Calu3 (cell line): ENCODE measurements around the gene EIF1. TPM values are rescaled to one million over a fixed set of nuclear protein-coding genes. Genes with fewer than 3 reads are reported as not detected.
A peak's percentile ranks its signal among the peaks of the same experiment; 100 is the strongest.

ENCODE experiments used
- BruUV-seq: library from RNA; stranded (reverse); fragments of 400-500 nt; replicated peaks from 2 replicates; lab custom pipeline; 2021; lab: Mats Ljungman, UMichigan
- CTCF ChIA-PET: fragments of 300-600 bp; sonication (Branson Sonifier 250); formaldehyde crosslinking; loops from one replicate; lab custom pipeline; 2022; ENCODE audit warnings: antibody characterized with exemption; lab: Charles Lee
- DNase-seq: peaks from one replicate; pipeline ENCODE4 v3.0.0; 2022
- H3K27ac Mint-ChIP-seq: one replicate; pipeline ENCODE4 v1.8.0; 2022; ENCODE audit warnings: mixed read lengths; ENCODE audit not compliant: unreplicated experiment
- H3K27me3 Mint-ChIP-seq: one replicate; pipeline ENCODE4 v1.8.0; 2022; ENCODE audit warnings: mixed read lengths; ENCODE audit not compliant: unreplicated experiment
- H3K36me3 Mint-ChIP-seq: one replicate; pipeline ENCODE4 v1.8.0; 2022; ENCODE audit warnings: mild to moderate bottlenecking, moderate library complexity, mixed read lengths; ENCODE audit not compliant: insufficient read depth, unreplicated experiment
- H3K4me1 Mint-ChIP-seq: one replicate; pipeline ENCODE4 v1.8.0; 2022; ENCODE audit warnings: mild to moderate bottlenecking, low read depth, mixed read lengths; ENCODE audit not compliant: unreplicated experiment
- H3K4me3 Mint-ChIP-seq: one replicate; pipeline ENCODE4 v1.8.0; 2022; ENCODE audit warnings: mild to moderate bottlenecking, low read depth, moderate library complexity, mixed read lengths; ENCODE audit not compliant: unreplicated experiment
- H3K9me3 Mint-ChIP-seq: one replicate; pipeline ENCODE4 v1.8.0; 2022; ENCODE audit warnings: low read depth, mixed read lengths; ENCODE audit not compliant: unreplicated experiment
- intact Hi-C: fragments of 100-400 bp; cut with micrococcal nuclease; formaldehyde crosslinking; loops from one replicate; pipeline ENCODE4 v1.10.0; 2022; ENCODE audit not compliant: unreplicated experiment
- total RNA-seq: library from RNA; stranded (reverse); gene quantifications from 2 replicates; pipeline ENCODE4 v1.2.3, GENCODE V29; 2022
- TF ChIP-seq, protein P1 (sequence below): fragments of 200-600 bp; IDR thresholded peaks from one replicate; pipeline ENCODE4 v1.8.0; 2022; ENCODE audit warnings: antibody characterized with exemption; ENCODE audit not compliant: unreplicated experiment

Gene EIF1
- total RNA-seq, 1 experiment from 2014 or later: 937 TPM

DNA sequence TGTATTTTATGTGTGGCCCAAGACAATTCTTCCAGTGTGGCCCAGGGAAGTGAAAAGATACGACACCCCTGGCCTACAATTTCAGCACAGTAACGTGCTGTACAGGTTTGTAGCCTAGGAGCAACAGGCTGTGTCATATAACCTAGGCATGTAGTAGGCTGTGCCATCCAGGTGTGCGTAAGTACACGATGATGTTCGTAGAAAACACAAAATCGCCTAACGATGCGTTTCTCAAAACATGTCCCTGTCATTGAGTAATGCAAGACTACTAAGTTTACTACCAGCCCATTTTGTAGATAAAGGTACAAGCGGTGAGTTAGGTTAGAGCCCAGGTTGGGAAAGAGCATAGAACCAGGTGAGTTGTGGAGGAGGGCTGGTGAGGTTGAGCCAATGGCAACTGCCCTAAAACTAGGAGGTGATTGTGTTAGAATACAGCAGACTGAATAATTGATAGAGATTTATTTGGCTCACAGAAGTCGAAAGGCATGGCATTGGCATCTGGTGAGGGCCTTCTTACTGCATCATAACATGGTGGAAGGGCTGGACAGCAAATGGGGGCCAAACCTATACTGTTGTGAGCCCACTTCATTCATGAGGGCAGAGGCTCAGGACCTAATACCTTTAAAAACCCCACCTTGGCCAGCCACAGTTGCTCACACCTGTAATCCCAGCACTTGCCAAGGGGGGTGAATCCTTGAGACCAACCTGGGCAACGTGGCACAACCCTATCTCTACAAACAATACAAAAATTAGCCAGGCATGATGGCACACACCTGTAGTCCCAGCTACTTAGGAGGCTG lies 4.2 kb downstream of the EIF1 start:
- intact Hi-C loops: no loop called here
- peaks cover 46% of the 10 kb centered on the region for H3K4me1 Mint-ChIP-seq
- no peaks in the 10 kb centered on the region for H3K9me3 Mint-ChIP-seq
- H3K27ac Mint-ChIP-seq: peak overlapping the region; percentile 99
- TF ChIP-seq, protein P1, sequence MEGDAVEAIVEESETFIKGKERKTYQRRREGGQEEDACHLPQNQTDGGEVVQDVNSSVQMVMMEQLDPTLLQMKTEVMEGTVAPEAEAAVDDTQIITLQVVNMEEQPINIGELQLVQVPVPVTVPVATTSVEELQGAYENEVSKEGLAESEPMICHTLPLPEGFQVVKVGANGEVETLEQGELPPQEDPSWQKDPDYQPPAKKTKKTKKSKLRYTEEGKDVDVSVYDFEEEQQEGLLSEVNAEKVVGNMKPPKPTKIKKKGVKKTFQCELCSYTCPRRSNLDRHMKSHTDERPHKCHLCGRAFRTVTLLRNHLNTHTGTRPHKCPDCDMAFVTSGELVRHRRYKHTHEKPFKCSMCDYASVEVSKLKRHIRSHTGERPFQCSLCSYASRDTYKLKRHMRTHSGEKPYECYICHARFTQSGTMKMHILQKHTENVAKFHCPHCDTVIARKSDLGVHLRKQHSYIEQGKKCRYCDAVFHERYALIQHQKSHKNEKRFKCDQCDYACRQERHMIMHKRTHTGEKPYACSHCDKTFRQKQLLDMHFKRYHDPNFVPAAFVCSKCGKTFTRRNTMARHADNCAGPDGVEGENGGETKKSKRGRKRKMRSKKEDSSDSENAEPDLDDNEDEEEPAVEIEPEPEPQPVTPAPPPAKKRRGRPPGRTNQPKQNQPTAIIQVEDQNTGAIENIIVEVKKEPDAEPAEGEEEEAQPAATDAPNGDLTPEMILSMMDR: no peak
- peak overlapping the region; percentile 24 for H3K4me3 Mint-ChIP-seq
- no peaks in the 10 kb centered on the region for H3K27me3 Mint-ChIP-seq
- BruUV-seq: no TSS peak
- CTCF ChIA-PET: interaction anchor here (0.6 to 1.4 kb wide), 3 partner anchors 27 to 128 kb away, joined by 3 to 9 read pairs (median 3); no protein-coding TSS in a partner anchor
- H3K36me3 Mint-ChIP-seq: peaks cover 90% of the 10 kb centered on the region
- no peak for DNase-seq

- TF ChIP-seq, protein P1: no peak
- peaks cover 34% of the 10 kb centered on the region for H3K4me1 Mint-ChIP-seq
- no peaks in the 10 kb centered on the region for H3K9me3 Mint-ChIP-seq
- H3K27ac Mint-ChIP-seq: peak overlapping the region; percentile 59
- no TSS peak for BruUV-seq
- no peaks in the 10 kb centered on the region for H3K27me3 Mint-ChIP-seq
- CTCF ChIA-PET: interaction anchor here (0.7 to 2.2 kb wide), 13 partner anchors 7 to 738 kb away, joined by 3 to 24 read pairs (median 4); partner anchors contain the start of gene P3H4
- H3K36me3 Mint-ChIP-seq: peaks cover 70% of the 10 kb centered on the region
- no peak overlapping the region for H3K4me3 Mint-ChIP-seq
- intact Hi-C loops: no loop called here
- no peak for DNase-seq
Observed at GRCh38 chr17:41695134-41695661, 6.5 kb downstream of the EIF1 start.

GRCh38 chr17:41695954-41696757 lies 7.5 kb downstream of the EIF1 start:
- TF ChIP-seq, protein P1: peak; percentile 86
- peaks cover 34% of the 10 kb centered on the region for H3K4me1 Mint-ChIP-seq
- no TSS peak for BruUV-seq
- peaks cover 61% of the 10 kb centered on the region for H3K36me3 Mint-ChIP-seq
- CTCF ChIA-PET: interaction anchor here (0.6 to 2.2 kb wide), 24 partner anchors 8 to 1071 kb away, joined by 3 to 24 read pairs (median 4); partner anchors contain the start of genes JUP and P3H4
- H3K4me3 Mint-ChIP-seq: no peak overlapping the region
- no peaks in the 10 kb centered on the region for H3K9me3 Mint-ChIP-seq
- DNase-seq: peak; percentile 84
- peak overlapping the region; percentile 59 for H3K27ac Mint-ChIP-seq
- intact Hi-C loops: no loop called here
- H3K27me3 Mint-ChIP-seq: no peaks in the 10 kb centered on the region
